ENCODE data around the gene ATG14.

DNA sequence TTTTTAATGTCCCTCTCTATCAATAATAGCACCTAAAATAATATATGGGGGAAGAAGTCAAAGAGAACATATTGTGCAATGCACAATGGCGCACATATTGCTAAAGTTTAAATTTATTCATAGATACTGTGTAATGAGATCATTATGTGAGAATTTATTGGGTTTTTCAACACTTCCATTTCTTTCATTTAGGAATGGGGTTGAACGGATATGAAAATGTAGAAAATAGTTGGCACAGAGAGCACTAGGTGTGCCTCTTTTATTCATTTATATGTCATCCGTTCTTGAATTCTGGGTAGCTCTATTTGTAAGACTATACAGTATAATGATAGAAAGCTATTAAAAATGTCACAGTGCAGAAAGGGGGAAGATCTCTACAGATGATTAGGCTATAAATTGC, 63.9 kb downstream of the ATG14 start:
- TF ChIP-seq POLR2AphosphoS5 (IDR thresholded peaks at IDR 0.05) (no peak), CTCF (IDR thresholded peaks at IDR 0.05) (no peak)

Measured in prostate gland (tissue), 2 donors.